GM10248 (cell line): ENCODE measurements around the gene P4HA2.
"Not testable (repeated sequence)": the region's sequence is repeated elsewhere in the genome, so short reads cannot be mapped to it uniquely, and the experiment has no call there.

Experiments
- CTCF ChIA-PET: fragments of 300-600 bp; sonication (Branson Sonifier 250); formaldehyde crosslinking; extraction: SDS; loops from one replicate; lab custom pipeline; 2021; ENCODE audit warnings: antibody characterized with exemption; lab: Yijun Ruan, JAX
- POLR2A ChIA-PET: fragments of 350-650 bp; sonication (Branson Sonifier 250); formaldehyde crosslinking; extraction: SDS; loops from one replicate; lab custom pipeline; 2020; ENCODE audit warnings: antibody characterized with exemption; lab: Yijun Ruan, JAX
- DNase-seq: peaks from one replicate; pipeline ENCODE4 v3.0.0; 2012; ENCODE audit errors: extremely low spot score
- TF ChIP-seq, protein P1 (sequence below): IDR thresholded peaks from 2 replicates; pipeline ENCODE4 v1.5.1; 2012; ENCODE audit warnings: mild to moderate bottlenecking, low read depth; ENCODE audit errors: extremely low read depth, missing control alignments, control extremely low read depth

Gene P4HA2

DNA sequence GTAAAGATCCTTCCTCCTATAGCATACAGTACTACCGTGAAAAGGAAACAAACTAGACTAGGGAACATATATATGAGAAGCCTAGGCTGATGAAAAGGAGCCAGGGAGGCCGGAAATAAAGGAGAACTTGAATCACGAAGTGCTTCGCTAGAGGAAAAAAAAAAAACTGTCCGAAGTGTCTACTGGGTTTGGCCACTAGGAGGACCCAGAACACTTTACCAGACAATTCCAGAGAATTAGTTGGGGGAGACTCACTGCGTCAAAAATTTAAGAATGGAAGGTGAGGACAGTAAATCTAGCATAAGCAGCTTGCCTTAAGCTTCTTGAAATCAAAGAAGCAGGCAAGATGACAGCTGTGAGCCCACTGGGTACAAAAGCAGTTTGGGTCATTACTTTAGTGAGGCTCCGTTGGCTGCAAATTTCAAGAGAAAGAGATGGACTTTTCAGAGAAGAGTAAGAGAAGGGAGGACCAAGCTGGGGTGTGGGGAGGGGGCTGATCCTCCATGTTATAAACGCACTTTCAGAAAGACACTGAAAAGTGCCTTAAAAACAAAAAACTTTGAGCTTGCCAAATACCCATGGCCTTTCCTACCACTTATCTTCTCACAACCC is 47.4 kb downstream of the P4HA2 start:
- POLR2A ChIA-PET: no interaction called here
- DNase-seq: peak; percentile 64
- CTCF ChIA-PET: interaction anchor here (0.6 to 6.7 kb wide), 40 partner anchors 10 to 691 kb away, joined by 3 to 63 read pairs (median 4); partner anchors contain the start of genes CSF2, IL3 and P4HA2
- TF ChIP-seq, protein P1, sequence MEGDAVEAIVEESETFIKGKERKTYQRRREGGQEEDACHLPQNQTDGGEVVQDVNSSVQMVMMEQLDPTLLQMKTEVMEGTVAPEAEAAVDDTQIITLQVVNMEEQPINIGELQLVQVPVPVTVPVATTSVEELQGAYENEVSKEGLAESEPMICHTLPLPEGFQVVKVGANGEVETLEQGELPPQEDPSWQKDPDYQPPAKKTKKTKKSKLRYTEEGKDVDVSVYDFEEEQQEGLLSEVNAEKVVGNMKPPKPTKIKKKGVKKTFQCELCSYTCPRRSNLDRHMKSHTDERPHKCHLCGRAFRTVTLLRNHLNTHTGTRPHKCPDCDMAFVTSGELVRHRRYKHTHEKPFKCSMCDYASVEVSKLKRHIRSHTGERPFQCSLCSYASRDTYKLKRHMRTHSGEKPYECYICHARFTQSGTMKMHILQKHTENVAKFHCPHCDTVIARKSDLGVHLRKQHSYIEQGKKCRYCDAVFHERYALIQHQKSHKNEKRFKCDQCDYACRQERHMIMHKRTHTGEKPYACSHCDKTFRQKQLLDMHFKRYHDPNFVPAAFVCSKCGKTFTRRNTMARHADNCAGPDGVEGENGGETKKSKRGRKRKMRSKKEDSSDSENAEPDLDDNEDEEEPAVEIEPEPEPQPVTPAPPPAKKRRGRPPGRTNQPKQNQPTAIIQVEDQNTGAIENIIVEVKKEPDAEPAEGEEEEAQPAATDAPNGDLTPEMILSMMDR: peak; percentile 63

DNA sequence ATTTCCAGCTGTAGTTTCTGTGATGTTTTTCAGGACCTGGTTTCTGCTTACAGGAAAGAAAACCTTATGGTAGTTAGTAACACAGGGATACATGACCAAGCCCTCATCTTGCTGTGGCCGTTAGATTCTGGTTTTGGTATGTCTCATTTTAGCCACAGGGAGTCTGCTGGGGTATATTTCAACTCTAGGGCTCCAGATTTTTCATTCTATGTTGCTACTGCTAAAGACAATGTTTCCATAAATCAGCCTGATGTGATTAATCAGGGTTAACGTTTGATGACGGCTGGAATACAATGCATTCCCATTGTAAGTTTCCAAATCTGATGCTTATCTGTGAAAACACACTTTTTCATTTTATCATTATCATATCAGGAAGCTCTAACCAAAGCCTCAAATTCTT is 48.2 kb downstream of the P4HA2 start:
- CTCF ChIA-PET: interaction anchor here (0.6 to 6.7 kb wide), 30 partner anchors 10 to 300 kb away, joined by 3 to 63 read pairs (median 4); partner anchors contain the start of genes IL3 and P4HA2
- POLR2A ChIA-PET: no interaction called here

DNA sequence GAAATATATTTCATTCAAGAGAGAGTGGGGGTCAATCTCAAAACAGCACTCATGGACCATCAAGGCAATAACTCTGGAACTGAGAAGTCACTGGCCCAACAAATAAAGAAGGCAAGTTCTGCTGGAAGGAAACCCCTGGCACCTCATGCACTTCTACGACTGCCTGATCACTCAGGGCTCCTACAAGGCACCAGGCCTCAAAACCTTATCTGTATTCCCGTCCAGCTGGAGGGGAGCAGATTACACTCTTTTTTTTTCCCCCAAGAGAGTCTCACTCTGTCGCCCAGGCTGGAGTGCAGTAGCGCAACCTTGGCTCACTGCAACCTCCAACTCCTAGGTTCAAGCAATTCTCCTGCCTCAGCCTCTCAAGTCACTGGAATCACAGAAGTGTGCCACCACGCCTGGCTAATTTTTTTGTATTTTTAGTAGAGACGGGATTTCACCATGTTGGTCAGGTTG is 49.9 kb downstream of the P4HA2 start:
- ChIA-PET CTCF (interaction anchor here (0.9 to 6.7 kb wide), 8 partner anchors 10 to 114 kb away, joined by 3 to 63 read pairs (median 11); partner anchors contain the start of gene IL3), POLR2A (no interaction called here)
- TF ChIP-seq, protein P1: no peak
- DNase-seq: no peak

More for the DNA sequence above, 48.2 kb downstream of the P4HA2 start:
- no peak for DNase-seq
- TF ChIP-seq, protein P1: no peak

- DNase-seq: peak; percentile 53
- CTCF ChIA-PET: interaction anchor here (0.9 to 6.7 kb wide), 5 partner anchors 13 to 113 kb away, joined by 3 to 63 read pairs (median 5); partner anchors contain the start of gene IL3
- TF ChIP-seq, protein P1: peak; percentile 36
- POLR2A ChIA-PET: no interaction called here
Observed at GRCh38 chr5:132176987-132177386, 50.7 kb downstream of the P4HA2 start.

DNA sequence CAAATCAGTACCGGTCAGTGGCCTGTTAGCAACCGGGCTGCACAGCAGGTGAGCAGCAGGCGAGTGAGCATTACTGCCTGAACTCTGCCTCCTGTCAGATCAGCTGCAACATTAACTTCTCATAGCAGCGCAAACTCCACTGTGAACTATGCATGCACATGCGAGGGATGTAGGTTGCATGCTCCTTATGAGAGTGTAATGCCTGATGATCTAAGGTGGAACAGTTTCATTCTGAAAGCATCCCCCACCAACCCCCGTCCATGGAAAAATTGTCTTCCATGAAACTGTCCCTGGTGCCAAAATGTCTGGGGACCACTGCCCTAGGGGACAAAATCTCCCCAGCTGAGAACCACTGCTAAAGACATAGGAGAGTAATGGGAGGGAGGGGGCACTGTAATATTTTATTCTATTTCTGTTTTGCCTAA is 51.1 kb downstream of the P4HA2 start:
- ChIA-PET CTCF (interaction anchor here (6.4 to 6.7 kb wide), 2 partner anchors 62 to 113 kb away, joined by 29 to 63 read pairs; partner anchors contain the start of gene IL3), POLR2A (no interaction called here)
- no peak for DNase-seq
- TF ChIP-seq, protein P1: no peak

DNA sequence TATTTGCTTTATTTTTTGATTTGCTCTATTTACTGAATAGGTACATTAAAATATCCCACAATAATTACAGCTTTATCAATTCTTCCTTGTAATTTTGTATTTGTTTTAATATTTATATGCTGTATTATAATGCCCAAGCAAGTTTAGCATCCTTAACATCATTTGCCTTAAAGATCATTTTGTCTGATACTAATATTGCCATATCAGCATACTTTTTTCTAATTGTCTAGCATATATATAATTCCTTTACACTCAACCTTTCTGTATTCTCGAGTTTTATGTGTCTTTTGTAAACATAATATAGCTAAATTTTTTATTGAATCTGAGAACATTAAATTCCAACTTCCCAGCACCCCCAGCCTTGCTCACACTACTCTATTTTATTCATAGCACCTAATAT is 64.7 kb downstream of the P4HA2 start:
- no peak for DNase-seq
- POLR2A ChIA-PET: no interaction called here
- CTCF ChIA-PET: interaction anchor here (1.0 to 1.1 kb wide), 2 partner anchors 16 to 98 kb away, joined by 3 read pairs; no protein-coding TSS in a partner anchor
- TF ChIP-seq, protein P1: no peak

- DNase-seq, POLR2A ChIA-PET: not testable (repeated sequence)
- CTCF ChIA-PET: interaction anchor here (1.1 kb wide), 1 partner anchor 96 kb away, joined by 3 read pairs; no protein-coding TSS in a partner anchor
Observed at GRCh38 chr5:132161574-132162326, 65.9 kb downstream of the P4HA2 start.
